GM12872 (cell line): ENCODE results near the gene ITM2C.

Experiments
- TF ChIP-seq, protein P1 (sequence below): IDR thresholded peaks from 3 replicates; pipeline ENCODE4 v1.5.1; 2011; ENCODE audit warnings: low read depth, mild to moderate bottlenecking, low read length, moderate library complexity; ENCODE audit not compliant: insufficient read depth

The ITM2C gene

DNA sequence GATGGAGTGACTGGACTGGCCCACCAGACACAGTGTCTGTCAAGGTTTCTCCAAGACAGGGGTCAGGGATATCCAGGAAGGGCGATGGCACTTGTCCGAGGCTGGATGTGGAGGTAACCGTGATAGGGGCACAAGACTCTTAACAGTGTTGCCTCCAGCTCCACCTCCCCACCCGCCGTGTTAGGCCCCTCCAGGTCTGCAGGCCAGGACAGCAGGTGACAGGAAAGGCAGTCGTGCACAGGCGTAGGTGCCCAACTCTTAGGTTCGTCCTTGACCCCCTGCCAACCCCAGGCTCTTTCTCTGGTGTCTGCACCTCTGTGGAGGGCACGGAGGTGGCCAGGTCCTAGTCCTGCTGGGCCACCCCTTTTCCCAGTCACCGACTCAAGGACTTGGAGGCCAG, 10.1 kb downstream of the ITM2C start:
- TF ChIP-seq, protein P1, sequence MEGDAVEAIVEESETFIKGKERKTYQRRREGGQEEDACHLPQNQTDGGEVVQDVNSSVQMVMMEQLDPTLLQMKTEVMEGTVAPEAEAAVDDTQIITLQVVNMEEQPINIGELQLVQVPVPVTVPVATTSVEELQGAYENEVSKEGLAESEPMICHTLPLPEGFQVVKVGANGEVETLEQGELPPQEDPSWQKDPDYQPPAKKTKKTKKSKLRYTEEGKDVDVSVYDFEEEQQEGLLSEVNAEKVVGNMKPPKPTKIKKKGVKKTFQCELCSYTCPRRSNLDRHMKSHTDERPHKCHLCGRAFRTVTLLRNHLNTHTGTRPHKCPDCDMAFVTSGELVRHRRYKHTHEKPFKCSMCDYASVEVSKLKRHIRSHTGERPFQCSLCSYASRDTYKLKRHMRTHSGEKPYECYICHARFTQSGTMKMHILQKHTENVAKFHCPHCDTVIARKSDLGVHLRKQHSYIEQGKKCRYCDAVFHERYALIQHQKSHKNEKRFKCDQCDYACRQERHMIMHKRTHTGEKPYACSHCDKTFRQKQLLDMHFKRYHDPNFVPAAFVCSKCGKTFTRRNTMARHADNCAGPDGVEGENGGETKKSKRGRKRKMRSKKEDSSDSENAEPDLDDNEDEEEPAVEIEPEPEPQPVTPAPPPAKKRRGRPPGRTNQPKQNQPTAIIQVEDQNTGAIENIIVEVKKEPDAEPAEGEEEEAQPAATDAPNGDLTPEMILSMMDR = no peak

DNA sequence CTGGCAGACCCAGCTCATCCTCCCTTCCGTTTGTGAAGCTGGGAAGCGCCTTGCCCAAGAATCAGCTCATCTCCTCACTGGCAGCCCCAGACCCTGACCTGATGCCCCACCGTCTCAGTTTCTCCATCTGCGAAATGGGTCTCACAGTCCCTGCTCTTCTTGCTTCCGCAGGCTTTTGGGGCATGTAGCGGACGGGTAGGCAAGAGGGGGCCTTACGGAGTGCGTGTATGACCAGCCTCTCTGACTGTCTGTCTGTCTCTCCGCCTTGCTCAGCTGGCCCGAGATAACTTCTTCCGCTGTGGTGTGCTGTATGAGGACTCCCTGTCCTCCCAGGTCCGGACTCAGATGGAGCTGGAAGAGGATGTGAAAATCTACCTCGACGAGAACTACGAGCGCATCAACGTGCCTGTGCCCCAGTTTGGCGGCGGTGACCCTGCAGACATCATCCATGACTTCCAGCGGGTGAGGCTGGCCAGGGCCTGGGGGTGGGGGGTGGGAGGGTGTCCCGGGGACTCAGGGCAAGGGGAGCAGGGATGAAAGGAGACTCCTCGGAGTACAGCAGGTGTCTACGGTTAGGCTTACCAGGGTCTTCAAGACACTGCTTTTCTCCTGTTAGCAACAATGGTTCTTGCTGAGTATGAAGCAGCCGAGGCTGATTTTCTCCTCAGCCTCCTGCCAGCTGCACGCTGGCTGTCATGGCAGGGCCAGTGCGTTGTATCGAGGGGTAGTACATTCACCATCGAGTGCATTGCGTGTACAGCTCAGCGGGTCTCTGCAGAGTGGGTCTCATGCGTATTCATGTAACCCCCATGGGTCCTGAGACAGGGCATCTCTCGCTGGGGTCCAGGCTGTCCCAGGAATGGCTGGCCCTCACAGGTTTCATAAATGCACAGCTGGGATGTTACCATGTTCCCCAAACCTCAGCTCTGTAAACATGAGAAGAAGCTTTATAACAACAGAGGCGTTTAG, 10.9 kb downstream of the ITM2C start:
- TF ChIP-seq, protein P1 = no peak

DNA sequence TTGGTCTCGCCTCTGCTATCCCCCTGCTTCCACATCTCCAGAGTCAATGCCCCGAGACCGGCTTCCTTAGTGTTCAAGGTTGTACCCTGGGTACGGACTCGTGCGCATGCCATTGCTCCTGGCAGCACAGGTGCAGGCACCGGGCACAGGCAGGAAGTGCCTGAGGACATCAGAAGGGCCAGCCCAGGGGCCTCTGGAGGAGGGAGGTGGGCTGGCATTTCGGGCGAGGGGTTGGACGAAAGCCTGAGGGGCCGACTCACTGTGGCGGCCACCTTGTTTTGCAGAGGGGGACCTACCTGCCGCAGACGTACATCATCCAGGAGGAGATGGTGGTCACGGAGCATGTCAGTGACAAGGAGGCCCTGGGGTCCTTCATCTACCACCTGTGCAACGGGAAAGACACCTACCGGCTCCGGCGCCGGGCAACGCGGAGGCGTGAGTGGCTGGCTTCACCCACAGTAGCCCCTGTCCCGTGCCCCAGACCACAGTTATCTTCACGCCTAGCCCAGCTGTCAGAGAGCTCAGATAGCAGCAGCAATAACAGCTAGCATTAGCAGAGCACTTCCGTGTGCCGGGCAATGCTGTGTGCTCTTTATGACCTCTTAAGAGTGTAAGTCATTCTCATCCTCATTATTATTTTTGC, 12.5 kb downstream of the ITM2C start:
- TF ChIP-seq, protein P1 = no peak

DNA sequence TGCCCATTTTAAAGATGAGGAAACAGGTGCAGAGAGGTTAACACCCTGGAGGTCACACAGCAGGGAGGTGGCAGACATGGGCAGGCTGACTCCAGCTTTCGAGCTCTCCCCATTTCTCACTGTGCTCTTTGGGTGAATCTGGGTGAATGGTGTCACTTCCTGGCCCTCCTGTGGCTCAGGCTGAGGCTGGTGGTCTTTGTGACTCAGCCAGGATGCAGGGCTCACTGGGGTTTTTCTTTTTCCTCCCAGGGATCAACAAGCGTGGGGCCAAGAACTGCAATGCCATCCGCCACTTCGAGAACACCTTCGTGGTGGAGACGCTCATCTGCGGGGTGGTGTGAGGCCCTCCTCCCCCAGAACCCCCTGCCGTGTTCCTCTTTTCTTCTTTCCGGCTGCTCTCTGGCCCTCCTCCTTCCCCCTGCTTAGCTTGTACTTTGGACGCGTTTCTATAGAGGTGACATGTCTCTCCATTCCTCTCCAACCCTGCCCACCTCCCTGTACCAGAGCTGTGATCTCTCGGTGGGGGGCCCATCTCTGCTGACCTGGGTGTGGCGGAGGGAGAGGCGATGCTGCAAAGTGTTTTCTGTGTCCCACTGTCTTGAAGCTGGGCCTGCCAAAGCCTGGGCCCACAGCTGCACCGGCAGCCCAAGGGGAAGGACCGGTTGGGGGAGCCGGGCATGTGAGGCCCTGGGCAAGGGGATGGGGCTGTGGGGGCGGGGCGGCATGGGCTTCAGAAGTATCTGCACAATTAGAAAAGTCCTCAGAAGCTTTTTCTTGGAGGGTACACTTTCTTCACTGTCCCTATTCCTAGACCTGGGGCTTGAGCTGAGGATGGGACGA, 13.2 kb downstream of the ITM2C start:
- TF ChIP-seq, protein P1 = no peak

DNA sequence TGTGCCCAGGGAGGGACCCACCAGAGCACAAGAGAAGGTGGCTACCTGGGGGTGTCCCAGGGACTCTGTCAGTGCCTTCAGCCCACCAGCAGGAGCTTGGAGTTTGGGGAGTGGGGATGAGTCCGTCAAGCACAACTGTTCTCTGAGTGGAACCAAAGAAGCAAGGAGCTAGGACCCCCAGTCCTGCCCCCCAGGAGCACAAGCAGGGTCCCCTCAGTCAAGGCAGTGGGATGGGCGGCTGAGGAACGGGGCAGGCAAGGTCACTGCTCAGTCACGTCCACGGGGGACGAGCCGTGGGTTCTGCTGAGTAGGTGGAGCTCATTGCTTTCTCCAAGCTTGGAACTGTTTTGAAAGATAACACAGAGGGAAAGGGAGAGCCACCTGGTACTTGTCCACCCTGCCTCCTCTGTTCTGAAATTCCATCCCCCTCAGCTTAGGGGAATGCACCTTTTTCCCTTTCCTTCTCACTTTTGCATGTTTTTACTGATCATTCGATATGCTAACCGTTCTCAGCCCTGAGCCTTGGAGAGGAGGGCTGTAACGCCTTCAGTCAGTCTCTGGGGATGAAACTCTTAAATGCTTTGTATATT, 14.0 kb downstream of the ITM2C start:
- TF ChIP-seq, protein P1 = no peak

DNA sequence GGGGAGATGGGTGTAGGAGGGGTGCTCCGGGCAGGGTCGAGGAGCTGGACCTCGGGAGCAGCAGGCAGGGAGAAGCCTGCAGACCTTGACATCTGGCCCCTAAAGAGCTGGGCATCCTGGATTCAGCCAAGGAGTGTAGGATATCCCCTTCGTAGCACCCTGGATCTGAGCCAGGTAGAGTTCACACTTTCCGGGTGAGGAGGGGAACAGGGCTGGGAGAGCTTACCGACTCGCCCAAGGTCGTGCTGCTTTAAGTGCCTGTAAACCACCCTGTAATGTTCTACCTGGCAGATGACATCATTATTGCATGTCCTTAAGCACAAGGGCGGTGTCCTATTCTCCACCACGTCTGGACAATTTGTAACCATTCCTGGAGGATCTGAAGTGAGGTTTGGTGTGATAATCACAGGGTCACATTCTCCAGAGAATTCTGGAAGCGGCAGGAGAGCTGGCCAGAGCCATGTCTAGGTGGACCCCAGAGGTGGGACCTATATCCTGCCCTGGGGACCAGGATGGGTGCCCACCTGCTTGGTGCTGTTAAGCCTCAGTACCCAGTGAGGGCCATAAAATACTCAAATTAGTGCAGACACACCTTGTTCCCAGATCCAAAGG, 14.6 kb downstream of the ITM2C start:
- TF ChIP-seq, protein P1 = no peak

DNA sequence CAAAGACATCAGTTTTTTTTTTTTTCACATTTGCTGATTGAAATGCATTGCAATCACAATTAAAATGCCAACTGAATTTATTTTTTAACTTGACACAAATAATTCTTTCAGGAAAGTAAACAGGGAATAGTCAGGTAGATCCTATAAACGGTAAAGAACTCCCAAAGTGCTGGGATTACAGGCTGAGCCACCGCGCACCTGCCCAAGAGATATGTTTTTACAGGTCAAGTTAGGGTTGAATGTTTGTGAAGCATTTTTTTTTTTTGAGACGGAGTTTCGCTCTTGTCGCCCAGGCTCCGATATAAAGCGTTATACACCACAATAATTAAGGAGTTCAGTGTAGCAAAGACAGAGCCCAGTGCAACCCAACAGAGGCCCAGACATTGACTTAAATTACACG, 15.1 kb downstream of the ITM2C start:
- TF ChIP-seq, protein P1 = no peak
